CD4-positive, alpha-beta T cell treated with Interleukin-10 for 1 hour (primary cell): Measurements from ENCODE around the gene AGAP2.
"Not testable (repeated sequence)": the region's sequence is repeated elsewhere in the genome, so short reads cannot be mapped to it uniquely, and the experiment has no call there.

ENCODE experiments used
- DNase-seq: peaks from one replicate; pipeline ENCODE4 v3.0.0-alpha.2; 2020

AGAP2 gene

DNA sequence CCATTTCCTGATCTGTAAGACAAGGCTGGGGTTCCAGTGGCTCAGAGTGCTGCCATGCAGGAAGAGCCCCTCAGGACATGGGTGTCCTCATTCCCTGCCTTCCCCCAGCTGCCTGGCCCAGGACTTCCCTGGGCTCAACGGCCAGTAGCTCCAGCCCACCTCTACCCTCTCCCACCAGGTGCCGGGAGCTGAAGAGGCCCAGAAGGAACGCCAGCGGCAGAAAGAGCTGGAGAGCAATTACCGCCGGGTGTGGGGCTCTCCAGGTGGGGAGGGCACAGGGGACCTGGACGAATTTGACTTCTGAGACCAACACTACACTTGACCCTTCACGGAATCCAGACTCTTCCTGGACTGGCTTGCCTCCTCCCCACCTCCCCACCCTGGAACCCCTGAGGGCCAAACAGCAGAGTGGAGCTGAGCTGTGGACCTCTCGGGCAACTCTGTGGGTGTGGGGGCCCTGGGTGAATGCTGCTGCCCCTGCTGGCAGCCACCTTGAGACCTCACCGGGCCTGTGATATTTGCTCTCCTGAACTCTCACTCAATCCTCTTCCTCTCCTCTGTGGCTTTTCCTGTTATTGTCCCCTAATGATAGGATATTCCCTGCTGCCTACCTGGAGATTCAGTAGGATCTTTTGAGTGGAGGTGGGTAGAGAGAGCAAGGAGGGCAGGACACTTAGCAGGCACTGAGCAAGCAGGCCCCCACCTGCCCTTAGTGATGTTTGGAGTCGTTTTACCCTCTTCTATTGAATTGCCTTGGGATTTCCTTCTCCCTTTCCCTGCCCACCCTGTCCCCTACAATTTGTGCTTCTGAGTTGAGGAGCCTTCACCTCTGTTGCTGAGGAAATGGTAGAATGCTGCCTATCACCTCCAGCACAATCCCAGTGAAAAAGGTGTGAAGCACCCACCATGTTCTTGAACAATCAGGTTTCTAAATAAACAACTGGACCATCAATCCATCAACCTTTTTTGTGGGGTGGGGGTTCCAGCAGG, 17.6 kb downstream of the AGAP2 start:
- DNase-seq, result no peak

DNA sequence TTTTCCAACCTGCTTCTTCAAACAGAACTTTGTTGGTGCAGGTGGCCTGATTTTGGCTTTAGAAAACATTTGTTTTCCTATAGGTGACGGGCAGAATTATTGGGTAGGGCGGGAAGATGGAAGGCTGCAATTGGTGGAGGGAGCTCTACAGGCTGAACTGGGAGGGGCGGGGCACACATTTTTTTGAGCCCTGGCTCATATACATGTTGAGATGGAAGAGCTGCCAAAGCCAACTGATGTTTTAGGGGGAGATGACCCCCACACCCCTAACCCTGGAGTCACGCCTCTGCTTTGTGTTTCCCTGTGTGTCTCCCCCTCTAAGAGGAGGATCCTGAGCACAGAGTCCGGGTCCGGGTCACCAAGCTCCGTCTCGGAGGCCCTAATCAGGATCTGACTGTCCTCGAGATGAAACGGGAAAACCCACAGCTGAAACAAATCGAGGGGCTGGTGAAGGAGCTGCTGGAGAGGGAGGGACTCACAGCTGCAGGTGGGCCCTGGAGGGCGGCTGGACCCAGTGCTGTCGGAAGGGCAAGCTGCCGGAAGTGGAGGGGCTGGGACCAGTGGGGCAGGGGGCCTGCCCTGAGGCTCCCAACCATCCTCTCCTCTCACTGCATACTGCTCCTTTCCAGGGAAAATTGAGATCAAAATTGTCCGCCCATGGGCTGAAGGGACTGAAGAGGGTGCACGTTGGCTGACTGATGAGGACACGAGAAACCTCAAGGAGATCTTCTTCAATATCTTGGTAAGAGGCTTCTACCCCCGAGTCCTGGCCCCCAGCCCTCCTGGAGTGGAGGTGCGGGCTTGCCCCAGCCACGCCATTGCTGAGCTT, 18.6 kb downstream of the AGAP2 start:
- DNase-seq, result no peak

DNA sequence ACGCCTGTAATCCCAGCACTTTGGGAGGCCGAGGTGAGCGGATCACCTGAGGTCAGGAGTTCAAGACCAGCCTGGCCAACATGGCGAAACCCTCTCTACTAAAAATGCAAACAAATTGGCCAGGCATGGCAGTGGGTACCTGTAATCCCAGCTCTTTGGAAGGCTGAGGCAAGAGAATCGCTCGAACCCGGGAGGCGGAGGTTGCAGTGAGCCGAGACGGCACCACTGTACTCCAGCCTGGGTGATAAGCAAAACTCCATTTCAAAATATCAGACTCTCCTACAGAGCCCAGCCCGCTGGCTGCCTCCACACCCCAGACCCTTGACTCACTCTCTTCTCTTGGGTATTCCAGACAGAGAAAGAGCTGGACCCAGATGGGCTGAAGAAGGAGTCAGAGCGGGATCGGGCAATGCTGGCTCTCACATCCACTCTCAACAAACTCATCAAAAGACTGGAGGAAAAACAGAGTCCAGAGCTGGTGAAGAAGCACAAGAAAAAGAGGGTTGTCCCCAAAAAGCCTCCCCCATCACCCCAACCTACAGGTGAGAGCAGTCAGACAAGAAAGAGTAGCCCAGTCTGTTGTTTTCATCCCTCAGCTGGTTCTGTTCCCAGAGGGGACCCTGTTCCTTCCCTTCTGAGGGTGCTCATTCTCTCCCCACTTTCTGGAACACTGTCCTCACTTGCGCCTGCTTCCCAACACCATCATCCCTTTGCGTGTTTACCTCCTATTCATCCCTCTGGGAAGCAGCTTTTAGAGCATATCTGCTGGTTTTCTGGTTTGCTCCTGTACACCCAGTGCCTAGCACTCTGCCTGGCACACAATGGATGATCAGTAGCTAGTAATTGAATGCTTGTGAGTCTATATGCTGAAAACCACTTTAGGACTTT, 19.7 kb downstream of the AGAP2 start:
- DNase-seq, result no peak

DNA sequence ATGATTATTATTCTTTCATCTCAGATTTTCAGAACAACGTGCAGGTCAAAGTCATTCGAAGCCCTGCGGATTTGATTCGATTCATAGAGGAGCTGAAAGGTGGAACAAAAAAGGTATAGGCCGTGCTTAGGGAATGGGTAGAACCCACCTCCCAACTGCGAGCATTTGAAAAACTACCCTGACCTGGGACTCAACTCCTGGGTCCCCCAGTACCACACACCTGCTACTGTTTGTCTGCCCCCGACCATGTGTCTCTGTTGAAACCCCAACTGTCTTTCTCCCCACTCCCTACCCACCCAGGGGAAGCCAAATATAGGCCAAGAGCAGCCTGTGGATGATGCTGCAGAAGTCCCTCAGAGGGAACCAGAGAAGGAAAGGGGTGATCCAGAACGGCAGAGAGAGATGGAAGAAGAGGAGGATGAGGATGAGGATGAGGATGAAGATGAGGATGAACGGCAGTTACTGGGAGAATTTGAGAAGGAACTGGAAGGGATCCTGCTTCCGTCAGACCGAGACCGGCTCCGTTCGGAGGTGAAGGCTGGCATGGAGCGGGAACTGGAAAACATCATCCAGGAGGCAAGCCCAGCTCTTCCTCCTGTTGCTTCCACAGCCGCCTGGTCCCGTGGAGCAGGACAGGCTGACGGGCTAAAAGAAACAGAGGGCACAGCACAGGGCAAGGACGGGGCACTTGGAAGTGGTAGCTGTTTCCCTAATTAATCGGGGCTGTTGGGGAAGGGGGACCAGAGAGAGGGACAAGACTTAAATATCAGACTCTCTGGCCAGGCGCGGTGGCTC, 20.5 kb downstream of the AGAP2 start:
- DNase-seq, result no peak

DNA sequence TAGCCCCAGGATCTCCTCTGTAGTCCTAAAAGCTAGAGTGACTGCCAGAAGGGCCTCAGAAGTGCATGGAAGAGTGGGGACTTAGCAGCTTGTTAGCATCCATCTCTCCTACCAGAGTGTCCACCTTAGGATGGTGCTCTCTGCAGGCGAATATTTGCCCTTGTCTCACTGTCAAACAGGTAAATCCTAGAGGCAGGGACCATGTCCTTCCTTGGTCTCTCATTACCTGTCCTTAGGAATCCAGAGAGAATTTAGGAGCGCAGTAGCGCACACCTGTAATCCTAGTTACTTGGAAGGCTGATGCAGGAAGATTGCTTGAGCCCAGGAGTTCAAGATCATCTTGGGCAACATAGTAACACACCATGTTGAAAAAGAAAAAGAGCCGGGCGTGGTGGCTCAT, 21.4 kb downstream of the AGAP2 start:
- DNase-seq, result no peak

DNA sequence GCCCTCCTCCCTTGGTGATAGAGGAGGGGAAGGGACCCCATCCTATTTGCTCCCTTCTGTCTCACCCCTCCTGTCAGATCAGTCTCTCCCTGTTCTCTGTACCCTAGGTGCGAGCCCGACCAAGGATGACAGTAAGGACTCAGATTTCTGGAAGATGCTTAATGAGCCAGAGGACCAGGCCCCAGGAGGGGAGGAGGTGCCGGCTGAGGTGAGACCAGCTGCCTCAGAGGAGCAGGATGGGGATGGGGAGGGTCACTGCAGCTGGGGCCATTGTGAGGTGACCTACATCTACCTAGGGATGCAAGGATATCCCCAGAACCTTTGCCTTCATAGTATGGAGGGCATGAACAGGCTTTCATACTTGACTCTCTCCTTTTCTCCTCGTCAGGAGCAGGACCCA, 22.2 kb downstream of the AGAP2 start:
- DNase-seq, result no peak

DNA sequence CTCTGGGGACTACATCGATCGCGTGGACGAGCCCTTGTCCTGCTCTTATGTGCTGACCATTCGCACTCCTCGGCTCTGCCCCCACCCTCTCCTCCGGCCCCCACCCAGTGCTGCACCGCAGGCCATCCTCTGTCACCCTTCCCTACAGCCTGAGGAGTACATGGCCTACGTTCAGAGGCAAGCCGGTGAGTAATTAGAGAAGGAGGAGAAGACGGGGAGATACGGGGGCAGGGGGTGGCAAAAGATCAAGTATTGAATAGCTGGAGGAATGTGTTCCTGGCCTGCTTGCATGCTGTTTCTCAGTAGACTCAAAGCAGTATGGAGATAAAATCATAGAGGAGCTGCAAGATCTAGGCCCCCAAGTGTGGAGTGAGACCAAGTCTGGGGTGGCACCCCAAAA, 22.8 kb downstream of the AGAP2 start:
- no peak for DNase-seq

DNA sequence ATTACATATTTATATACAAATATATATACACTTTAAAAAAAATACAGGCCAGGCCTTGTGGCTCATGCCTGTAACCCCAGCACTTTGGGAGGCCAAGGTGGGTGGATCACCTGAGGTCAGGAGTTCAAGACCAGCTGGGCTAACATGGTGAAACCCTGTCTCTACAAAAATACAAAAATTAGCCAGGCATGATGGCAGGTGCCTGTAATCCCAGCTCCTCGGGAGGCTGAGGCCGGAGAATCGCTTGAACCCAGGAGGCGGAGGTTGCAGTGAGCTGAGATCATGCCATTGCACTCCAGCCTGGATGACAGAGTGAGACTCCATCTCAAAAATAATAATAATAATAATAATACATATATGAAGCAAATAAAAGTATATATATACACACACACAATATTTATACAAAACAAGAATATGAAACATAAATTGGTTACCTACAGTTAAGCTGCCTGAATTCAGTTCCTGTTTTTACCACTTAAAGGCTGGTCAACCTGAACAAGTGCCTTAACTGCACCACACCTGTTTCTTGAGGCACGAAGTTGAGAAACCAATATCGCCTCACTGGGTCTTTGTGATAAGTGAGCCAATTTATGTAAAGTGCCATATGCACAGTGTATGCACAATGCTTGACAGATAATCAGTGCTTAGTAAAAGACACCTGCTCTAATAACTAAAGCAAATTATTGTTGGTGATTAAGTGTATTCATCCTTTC, 23.4 kb downstream of the AGAP2 start:
- DNase-seq, result not testable (repeated sequence)

DNA sequence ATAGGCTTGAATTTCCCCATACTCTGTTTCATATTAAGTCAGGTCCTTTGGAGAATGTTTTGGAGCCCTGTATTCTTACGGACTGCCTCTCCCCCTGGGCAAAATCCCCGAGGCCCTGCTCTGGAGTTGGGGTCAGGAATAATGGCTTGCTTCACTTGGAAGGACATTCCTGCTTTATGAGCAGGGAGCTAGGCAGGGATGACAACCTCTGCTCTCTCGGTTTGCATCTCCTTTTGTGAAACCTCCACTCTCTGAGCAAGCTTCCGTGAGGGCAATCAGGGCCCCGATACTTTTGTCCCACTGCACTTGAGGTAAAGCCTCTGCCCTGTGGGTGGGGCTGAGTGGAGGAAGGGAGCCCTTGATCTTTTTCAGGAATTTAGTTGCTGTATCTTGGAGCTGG, 25.3 kb downstream of the AGAP2 start:
- no peak for DNase-seq

DNA sequence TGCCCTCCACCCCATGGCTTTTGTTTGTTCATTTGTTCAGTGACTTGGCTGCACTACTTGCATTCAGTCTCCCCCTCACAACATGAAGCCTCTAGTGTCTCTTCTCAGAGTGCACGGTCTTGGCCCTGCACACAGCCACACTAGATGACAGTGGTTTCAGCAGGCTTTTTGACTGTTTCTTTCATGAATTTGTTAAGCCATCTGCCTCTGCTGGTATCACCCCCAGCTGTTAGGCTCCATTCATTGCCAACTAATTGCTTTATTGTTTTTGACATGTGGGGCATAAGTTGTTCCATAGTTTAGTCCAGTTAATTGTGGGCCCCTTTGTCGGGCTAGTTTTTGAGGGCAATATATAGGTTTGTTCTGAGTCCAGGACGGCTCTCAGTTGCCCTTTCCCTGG, 25.8 kb downstream of the AGAP2 start:
- DNase-seq, result no peak

DNA sequence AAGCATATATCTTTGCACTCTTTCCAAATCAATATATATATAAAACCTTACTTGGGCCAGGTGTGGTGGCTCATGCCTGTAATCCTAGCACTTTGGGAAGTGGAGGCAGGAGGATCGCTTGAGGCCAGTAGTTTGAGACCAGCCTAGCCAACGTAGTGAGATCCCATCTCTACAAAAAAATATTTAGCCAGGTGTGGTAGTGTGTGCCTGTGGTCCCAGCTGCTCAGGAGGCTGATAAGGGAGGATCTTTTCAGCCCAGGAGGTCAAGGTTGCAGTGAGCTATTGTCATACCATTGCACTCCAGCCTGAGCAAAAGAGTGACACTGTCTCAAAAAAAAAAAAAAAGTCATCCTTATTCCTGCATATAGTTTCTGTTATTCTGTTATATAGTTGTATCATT, 30.2 kb downstream of the AGAP2 start:
- no peak for DNase-seq

DNA sequence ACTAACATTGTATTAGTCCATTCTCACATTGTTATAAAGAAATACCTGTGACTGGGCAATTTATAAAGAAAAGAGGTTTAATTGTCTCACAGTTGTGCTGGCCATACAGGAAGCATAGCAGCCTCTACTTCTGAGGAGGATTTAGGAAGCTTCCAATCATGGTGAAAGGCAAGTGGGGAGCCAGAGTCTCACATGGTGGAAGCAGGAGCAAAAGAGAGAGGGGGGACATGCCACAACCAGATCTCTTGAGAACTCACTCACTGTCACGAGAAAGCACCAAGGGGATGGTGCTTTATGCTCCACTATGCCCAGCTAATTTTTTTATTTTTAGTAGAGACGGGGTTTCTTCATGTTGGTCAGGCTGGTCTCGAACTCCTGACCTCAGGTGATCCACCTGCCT, 31.3 kb downstream of the AGAP2 start:
- no peak for DNase-seq

DNA sequence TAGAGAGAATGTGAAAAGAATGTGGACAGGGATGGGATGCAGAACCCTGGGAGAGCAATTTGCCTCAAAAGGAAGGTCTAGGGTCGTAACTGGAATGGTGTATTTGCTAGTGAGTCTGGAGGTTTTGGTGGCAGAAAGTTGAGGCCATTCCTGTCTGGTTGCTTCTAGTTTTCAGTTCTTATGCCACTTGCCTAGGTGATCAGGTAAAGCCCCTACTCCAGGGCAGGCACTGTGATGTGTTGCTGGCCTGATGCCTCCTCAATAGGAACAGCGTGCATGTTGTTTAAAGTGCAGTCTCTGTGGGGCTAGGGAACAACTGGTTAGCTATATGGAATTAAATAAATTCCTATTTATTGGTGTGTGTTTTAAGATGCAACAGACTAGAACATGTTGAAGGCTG, 38.2 kb downstream of the AGAP2 start:
- no peak for DNase-seq

DNA sequence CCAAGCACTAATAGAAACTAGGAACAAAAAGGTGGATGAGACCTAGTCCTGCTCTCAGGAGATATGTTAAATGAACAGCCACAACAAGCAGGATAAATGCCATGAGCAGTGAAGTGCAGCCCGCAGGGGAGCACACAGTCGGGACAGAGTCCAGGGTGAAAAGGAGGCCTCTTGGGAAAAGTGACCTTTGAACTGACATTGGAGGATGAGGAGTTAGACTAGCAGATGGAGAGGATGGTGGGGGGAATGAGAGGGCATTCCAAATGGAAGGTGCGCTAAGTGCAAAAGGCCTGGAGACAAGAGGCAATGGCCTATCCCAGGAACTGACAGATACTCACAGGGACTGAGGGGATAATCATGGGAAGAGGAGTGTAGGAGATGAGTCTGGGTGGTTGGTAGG, 40.1 kb downstream of the AGAP2 start:
- DNase-seq, result no peak

DNA sequence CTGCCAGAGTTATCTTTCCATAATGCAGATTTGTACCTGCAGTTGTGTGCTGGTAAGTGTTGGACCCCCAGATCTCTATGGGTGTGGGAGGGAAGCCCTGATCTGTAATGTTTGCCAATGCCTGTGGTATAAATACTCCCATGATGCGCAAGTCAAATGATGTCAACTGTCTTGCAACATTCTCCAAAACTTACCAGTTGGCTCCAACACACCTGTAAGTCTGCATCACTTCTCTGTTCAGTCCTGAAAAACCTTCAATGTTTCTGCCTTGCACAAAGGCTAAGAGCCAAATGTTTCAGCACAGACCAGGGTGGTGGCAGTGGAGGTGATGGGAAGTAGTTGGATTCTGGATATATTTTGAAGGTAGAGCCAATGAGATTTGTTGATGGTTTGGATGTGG, 41.5 kb downstream of the AGAP2 start:
- no peak for DNase-seq

DNA sequence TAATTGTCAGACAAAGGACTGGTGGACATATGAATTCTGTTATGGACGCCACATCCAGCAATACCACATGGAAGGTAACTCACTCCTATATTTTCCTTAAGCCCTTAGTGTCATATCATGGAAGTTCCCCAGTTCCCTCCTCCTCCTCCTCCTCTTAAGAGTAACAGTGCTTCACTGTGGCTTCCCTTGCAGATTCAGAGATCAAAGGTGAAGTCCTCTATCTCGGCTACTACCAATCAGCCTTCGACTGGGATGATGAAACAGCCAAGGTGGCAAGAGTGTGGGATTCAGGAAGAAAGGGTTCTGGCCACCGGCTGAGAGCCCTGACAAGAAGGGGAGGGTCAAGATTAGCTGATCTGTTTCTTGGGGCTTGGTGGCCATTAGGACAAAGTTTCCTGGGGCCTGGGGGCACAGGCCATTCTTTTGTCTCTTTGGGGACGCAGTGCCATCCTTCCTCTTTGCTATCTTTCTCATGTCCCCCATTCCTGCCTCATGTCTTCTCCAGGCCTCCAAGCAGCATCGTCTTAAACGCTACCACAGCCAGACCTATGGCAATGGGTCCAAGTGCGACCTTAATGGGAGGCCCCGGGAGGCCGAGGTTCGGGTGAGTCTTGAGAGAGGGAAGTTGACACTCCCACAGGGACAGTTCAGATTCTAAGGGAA, 42.6 kb downstream of the AGAP2 start:
- DNase-seq, result no peak

DNA sequence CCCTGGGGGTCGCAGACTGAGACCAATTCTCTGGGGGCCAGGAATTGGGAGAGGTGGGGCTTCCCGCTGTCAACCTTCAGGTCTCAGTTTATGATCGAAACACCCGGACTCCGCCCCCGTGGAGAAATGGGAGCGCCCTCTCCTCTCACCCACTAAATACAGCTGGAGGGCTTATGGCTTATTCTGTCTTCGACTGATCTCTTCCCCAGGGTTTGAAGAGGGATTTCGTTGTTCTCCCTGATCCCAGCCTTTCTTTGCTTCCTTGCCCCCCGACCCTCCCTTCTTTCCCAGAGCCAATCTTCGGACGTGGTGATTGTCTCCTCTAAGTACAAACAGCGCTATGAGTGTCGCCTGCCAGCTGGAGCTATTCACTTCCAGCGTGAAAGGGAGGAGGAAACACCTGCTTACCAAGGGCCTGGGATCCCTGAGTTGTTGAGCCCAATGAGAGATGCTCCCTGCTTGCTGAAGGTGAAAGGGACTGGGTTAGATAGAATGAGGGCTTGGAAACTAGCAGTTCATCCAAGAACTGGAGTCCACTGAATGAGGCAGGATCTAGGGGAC, 44.0 kb downstream of the AGAP2 start:
- no peak for DNase-seq

DNA sequence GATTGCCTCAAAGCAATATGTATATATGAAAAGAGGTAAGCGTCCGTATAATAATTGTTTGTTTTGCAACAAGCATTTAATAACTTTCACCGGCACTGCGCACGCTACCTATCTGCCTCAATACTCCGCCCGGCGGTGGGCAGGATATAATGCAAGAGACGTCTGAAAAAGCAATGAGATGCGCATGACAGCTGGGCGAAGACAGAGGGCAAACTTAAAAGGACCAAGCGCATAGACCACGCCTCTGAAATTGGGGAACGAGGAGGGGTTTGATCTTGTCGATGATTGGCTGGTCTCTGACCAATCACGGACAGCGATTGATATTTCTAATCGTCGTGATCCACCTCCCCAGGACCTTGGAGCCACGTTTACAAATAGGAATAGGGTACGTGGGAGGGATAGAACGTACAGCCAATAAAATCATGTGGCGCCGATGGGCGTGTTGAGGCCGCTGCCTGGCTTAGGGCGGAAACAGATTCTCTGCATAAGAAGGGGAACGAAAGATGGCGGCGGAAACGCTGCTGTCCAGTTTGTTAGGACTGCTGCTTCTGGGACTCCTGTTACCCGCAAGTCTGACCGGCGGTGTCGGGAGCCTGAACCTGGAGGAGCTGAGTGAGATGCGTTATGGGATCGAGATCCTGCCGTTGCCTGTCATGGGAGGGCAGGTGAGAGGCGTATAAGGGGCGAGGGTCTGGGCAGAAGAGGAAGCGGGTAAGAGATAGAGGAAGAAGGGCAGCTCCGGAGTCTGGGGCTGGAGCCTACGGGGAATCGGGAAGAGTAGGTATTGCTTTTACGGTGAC, 44.7 kb downstream of the AGAP2 start, which contains the start of gene OS9:
TSS of gene OS9 (plus strand) at position 474 of the 800 bp plus-strand sequence. CDS start at position 504, 30 bp downstream.
- DNase-seq, result peak; percentile 99

DNA sequence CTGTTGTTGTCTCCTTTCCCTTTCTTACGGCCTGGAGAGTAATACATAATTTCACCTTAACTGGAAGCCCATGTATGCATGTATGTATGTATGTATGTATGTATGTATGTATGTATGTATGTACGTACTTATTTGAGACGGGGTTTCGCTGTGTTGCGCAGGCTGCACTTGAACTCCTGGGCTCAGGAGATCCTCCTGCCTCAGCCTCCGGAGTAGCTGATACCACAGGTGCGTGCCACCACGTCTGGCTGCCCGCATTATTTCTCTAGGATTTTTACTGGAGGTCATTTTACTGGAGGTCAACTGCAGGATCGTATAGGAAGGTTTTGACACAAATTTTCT, 45.3 kb downstream of the AGAP2 start:
- DNase-seq, result no peak

DNA sequence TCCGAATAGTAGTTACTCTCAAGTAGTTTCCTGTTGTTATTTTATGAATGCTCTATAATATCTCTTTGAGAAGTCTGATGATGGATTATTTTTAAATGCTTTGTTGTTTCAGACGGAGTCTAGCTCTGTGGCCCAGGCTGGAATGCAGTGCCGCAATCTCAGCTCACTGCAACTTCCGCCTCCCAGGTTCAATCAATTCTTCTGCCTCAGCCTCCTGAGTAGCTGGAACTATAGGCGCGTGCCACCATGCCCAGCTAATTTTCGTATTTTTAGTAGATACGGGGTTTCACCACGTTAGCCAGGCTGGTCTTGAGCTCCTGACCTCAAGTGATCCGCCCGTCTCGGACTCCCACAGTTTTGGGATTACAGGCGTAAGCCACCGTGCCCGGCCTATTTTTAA, 46.0 kb downstream of the AGAP2 start:
- no peak for DNase-seq
